CD4-positive, alpha-beta memory T cell (primary cell): ENCODE data around the gene SSBP4. TPM values are rescaled to one million over a fixed set of nuclear protein-coding genes. Genes with fewer than 3 reads are reported as not detected.
A peak's percentile ranks its signal among the peaks of the same experiment; 100 is the strongest.
"Not testable (repeated sequence)": the region's sequence is repeated elsewhere in the genome, so short reads cannot be mapped to it uniquely, and the experiment has no call there.

Experiments used
- CTCF ChIA-PET: fragments of 350-600 bp; sonication (Branson Sonifier 250); formaldehyde crosslinking; loops from one replicate; lab custom pipeline; 2021; ENCODE audit warnings: inconsistent platforms; ENCODE audit not compliant: partially characterized antibody; lab: Charles Lee
- POLR2A ChIA-PET: fragments of 350-600 bp; sonication (Branson Sonifier 250); formaldehyde crosslinking; loops from one replicate; lab custom pipeline; 2021; ENCODE audit not compliant: partially characterized antibody; lab: Charles Lee
- DNase-seq, 5 donors: peaks; one replicate each; pipeline versions ENCODE4 v3.0.0 to v3.0.0-alpha.2; 2020 to 2022; ENCODE audit warnings: mixed read lengths in 1 of 5
- H3K27ac ChIP-seq: one replicate; pipeline ENCODE4 v1.7.0; 2013; ENCODE audit warnings: low read depth, low read length
- H3K27me3 ChIP-seq: 2 replicates; pipeline ENCODE4 v1.7.0; 2013; ENCODE audit warnings: mild to moderate bottlenecking, low read length, moderate library complexity; ENCODE audit not compliant: insufficient read depth
- H3K36me3 ChIP-seq: 2 replicates; pipeline ENCODE4 v1.7.0; 2013; ENCODE audit warnings: mild to moderate bottlenecking, low read length, moderate library complexity; ENCODE audit not compliant: insufficient read depth
- H3K4me1 ChIP-seq: 2 replicates; pipeline ENCODE4 v1.7.0; 2013; ENCODE audit warnings: mild to moderate bottlenecking, low read length, moderate library complexity; ENCODE audit not compliant: insufficient read depth
- H3K4me3 ChIP-seq, 2 donors: one replicate each; pipeline ENCODE4 v1.7.0; 2013; ENCODE audit warnings: low read length in 2 of 2, mild to moderate bottlenecking in 1 of 2
- H3K9me3 ChIP-seq, 2 donors: one replicate each; pipeline ENCODE4 v1.7.0; 2013; ENCODE audit warnings: low read length in 2 of 2, control low read depth in 1 of 2; ENCODE audit not compliant: control insufficient read depth in 1 of 2
- H3K27ac Mint-ChIP-seq, 7 donors: one replicate each; pipeline ENCODE4 v1.8.0; 2020 to 2021; ENCODE audit warnings: mixed read lengths in 7 of 7, mild to moderate bottlenecking in 6 of 7, inconsistent platforms in 3 of 7, moderate library complexity in 3 of 7
- H3K27me3 Mint-ChIP-seq, 2 donors: one replicate each; pipeline ENCODE4 v1.8.0; 2020 to 2021; ENCODE audit warnings: mixed read lengths in 2 of 2
- H3K36me3 Mint-ChIP-seq, 2 donors: one replicate each; pipeline ENCODE4 v1.8.0; 2020 to 2021; ENCODE audit warnings: mixed read lengths in 2 of 2, inconsistent platforms in 1 of 2, mild to moderate bottlenecking in 1 of 2
- H3K4me1 Mint-ChIP-seq, 4 donors: one replicate each; pipeline ENCODE4 v1.8.0; 2020 to 2021; ENCODE audit warnings: mixed read lengths in 4 of 4, mild to moderate bottlenecking in 1 of 4
- H3K4me3 Mint-ChIP-seq, 8 donors: one replicate each; pipeline ENCODE4 v1.8.0; 2020 to 2021; ENCODE audit warnings: mixed read lengths in 8 of 8, mild to moderate bottlenecking in 7 of 8, moderate library complexity in 6 of 8, inconsistent platforms in 3 of 8
- H3K9me3 Mint-ChIP-seq, 8 donors: one replicate each; pipeline ENCODE4 v1.8.0; 2020 to 2021; ENCODE audit warnings: mixed read lengths in 8 of 8, mild to moderate bottlenecking in 5 of 8, inconsistent platforms in 3 of 8, moderate library complexity in 1 of 8
- intact Hi-C: fragments of 100-400 bp; cut with micrococcal nuclease; formaldehyde crosslinking; loops from one replicate; pipeline ENCODE4 v1.15.1; 2023
- polyA plus RNA-seq, 2 donors: library from polyadenylated mRNA; unstranded; fragments of 300-500 nt; fragmentation: Illumina TruSeq; gene quantifications; one replicate each; pipeline ENCODE4 v1.2.3, GENCODE V29; 2021
- total RNA-seq, 2 experiments: library from RNA; stranded (reverse); gene quantifications; one replicate each; pipeline ENCODE4 v1.2.3, GENCODE V29; 2021

Gene SSBP4
- total and polyA plus RNA-seq, 4 experiments from 2014 or later: 71.3 to 108 (median 77.4) TPM

GRCh38 chr19:18383622-18384021, 35.6 kb upstream of the SSBP4 start:
- POLR2A ChIA-PET, H3K27ac Mint-ChIP-seq, H3K9me3 Mint-ChIP-seq, DNase-seq, H3K36me3 ChIP-seq, H3K4me1 ChIP-seq, H3K9me3 ChIP-seq, H3K4me3 Mint-ChIP-seq, H3K4me3 ChIP-seq, H3K27ac ChIP-seq, H3K36me3 Mint-ChIP-seq, intact Hi-C loops: not testable (repeated sequence)
- CTCF ChIA-PET: interaction anchor here (0.6 kb wide), 1 partner anchor 134 kb away, joined by 3 read pairs; no protein-coding TSS in a partner anchor
- H3K27me3 ChIP-seq: peaks cover 21% of the 10 kb centered on the region
- peaks cover 2 to 13% (median 6%) of the 10 kb centered on the region in 4 donors for H3K4me1 Mint-ChIP-seq
- peaks cover 12 to 16% of the 10 kb centered on the region in 2 donors for H3K27me3 Mint-ChIP-seq

GRCh38 chr19:18384775-18385174, 34.4 kb upstream of the SSBP4 start:
- Histone ChIP-seq H3K4me3 (no peak overlapping the region), H3K27me3 (peaks cover 21% of the 10 kb centered on the region), H3K27ac (no peak overlapping the region), H3K4me1 (peaks cover 7% of the 10 kb centered on the region), H3K36me3 (no peaks in the 10 kb centered on the region), H3K9me3 (no peaks in the 10 kb centered on the region)
- Mint-ChIP-seq H3K27me3 (peaks cover 12 to 16% of the 10 kb centered on the region in 2 donors), H3K9me3 (peaks cover 0 to 2% (median 0%) of the 10 kb centered on the region in 8 donors), H3K4me1 (peaks cover 2 to 14% (median 6%) of the 10 kb centered on the region in 4 donors), H3K36me3 (no peaks in the 10 kb centered on the region), H3K4me3 (no peak overlapping the region), H3K27ac (no peak overlapping the region)
- ChIA-PET POLR2A (no interaction called here), CTCF (interaction anchor here (1.1 kb wide), 1 partner anchor 29 kb away, joined by 3 read pairs; no protein-coding TSS in a partner anchor)
- intact Hi-C loops: no loop called here
- DNase-seq: no peak

DNA sequence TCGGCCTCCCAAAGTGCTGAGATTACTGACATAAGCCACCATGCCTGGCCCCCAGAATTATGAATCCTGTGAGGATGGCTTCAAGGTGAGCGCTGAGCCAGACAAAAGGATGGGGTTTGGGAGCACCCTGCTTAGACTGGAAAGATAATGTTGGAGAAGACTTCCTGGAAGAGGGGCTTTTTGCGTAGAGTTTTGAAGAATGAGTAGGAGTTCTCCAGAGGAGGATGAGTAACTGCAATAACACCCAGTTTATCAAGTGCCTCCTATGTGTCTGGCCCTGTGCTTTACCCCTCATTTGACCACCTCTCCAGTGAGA, 33.9 kb upstream of the SSBP4 start:
- Histone ChIP-seq H3K9me3 (no peaks in the 10 kb centered on the region), H3K27ac (no peak overlapping the region), H3K27me3 (peaks cover 21% of the 10 kb centered on the region), H3K4me1 (peaks cover 7% of the 10 kb centered on the region), H3K36me3 (no peaks in the 10 kb centered on the region), H3K4me3 (no peak overlapping the region)
- H3K36me3 Mint-ChIP-seq: no peaks in the 10 kb centered on the region
- peaks cover 0 to 2% (median 0%) of the 10 kb centered on the region in 8 donors for H3K9me3 Mint-ChIP-seq
- intact Hi-C loops: no loop called here
- H3K4me1 Mint-ChIP-seq: peaks cover 2 to 14% (median 6%) of the 10 kb centered on the region in 4 donors
- H3K27me3 Mint-ChIP-seq: peaks cover 12 to 15% of the 10 kb centered on the region in 2 donors
- DNase-seq: no peak
- H3K27ac Mint-ChIP-seq: no peak overlapping the region
- H3K4me3 Mint-ChIP-seq: no peak overlapping the region
- ChIA-PET CTCF (interaction anchor here (0.8 to 1.3 kb wide), 2 partner anchors 25 to 161 kb away, joined by 3 read pairs; no protein-coding TSS in a partner anchor), POLR2A (interaction anchor here (1.2 to 1.3 kb wide), 2 partner anchors 25 to 106 kb away, joined by 3 read pairs; no protein-coding TSS in a partner anchor)

DNA sequence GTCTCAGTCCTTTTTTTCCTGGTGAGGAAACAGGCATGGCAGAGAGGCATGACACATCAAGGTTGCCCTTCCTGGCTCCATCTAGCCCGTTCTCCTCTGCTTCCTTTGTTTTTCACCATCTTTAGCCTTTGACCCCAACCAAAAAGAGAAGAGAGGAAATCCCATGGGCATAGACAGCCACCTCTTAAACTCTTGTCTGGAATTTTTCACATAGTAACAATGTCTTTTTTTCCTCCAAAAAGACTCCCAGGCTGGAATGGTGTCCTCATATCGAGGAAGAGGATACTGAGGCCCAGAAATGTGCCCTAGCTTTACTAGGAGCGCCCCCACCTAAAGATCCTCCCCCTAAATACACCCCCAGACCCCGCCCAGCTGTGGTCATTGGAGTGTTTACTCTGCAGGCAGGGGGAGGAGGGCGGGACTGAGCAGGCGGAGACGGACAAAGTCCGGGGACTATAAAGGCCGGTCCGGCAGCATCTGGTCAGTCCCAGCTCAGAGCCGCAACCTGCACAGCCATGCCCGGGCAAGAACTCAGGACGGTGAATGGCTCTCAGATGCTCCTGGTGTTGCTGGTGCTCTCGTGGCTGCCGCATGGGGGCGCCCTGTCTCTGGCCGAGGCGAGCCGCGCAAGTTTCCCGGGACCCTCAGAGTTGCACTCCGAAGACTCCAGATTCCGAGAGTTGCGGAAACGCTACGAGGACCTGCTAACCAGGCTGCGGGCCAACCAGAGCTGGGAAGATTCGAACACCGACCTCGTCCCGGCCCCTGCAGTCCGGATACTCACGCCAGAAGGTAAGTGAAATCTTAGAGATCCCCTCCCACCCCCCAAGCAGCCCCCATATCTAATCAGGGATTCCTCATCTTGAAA, 33.3 kb upstream of the SSBP4 start, which contains the start of gene GDF15:
Gene GDF15, plus strand, starts transcription at position 484 of the 868 bp plus-strand sequence. Its CDS starts 32 bp downstream, at position 516.
- H3K27me3 Mint-ChIP-seq: peaks cover 12 to 15% of the 10 kb centered on the region in 2 donors
- H3K4me1 Mint-ChIP-seq: peaks cover 2 to 14% (median 6%) of the 10 kb centered on the region in 4 donors
- H3K27ac ChIP-seq: no peak within 1 kb of the TSS
- H3K4me3 ChIP-seq: no peak within 1 kb of the TSS
- DNase-seq: peak in 1 of 5 donors; percentile 6
- ChIA-PET CTCF (interaction anchor here (0.8 to 1.3 kb wide), 3 partner anchors 16 to 161 kb away, joined by 3 read pairs; no protein-coding TSS in a partner anchor), POLR2A (interaction anchor here (1.2 to 1.3 kb wide), 2 partner anchors 25 to 106 kb away, joined by 3 read pairs; no protein-coding TSS in a partner anchor)
- peaks cover 21% of the 10 kb centered on the region for H3K27me3 ChIP-seq
- H3K36me3 Mint-ChIP-seq: no peaks in the 10 kb centered on the region
- intact Hi-C loops: no loop called here
- peaks cover 7% of the 10 kb centered on the region for H3K4me1 ChIP-seq
- no peak within 1 kb of the TSS for H3K27ac Mint-ChIP-seq
- peak within 1 kb of the TSS in 1 of 8 donors; percentile 43 for H3K4me3 Mint-ChIP-seq
- H3K9me3 Mint-ChIP-seq: peaks cover 0 to 2% (median 0%) of the 10 kb centered on the region in 8 donors
- H3K9me3 ChIP-seq: no peaks in the 10 kb centered on the region
- H3K36me3 ChIP-seq: no peaks in the 10 kb centered on the region

DNA sequence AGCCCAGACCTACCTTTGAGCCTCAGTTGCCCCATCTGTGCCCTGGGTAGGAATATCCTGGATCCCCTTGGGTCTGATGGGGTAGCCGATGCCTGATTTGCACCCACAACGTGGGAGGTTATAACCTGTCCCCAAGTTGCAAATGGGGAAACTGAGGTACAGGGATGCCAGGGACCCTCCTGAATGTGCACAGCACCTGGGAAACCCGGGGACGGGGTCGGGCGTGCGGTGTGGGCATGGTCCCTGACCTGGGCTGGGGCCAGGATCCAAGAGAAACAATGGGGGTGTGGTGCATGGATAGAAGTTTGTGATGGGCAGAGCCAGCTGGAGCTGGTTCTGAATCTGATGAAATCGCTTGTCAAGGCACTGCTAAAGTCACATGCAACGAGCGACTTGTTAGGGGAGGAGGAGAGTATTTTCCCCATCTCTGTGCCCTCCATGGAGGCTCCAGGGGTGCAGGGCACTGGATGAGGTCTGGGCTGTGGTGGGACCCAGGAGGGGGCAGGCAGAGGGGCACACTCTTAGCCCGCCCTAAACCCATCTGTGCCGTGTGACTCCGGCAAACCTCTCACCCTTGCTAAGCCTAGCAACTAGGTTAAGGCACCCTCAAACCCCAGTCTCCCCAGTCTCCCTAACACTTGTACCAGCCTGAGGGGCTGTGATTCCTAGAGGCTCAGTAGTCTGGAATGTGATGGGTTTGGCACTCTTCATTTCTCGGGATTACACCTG, 32.5 kb upstream of the SSBP4 start:
- H3K27ac Mint-ChIP-seq: no peak overlapping the region
- no peak overlapping the region for H3K27ac ChIP-seq
- peaks cover 21% of the 10 kb centered on the region for H3K27me3 ChIP-seq
- H3K9me3 Mint-ChIP-seq: peaks cover 0 to 2% (median 0%) of the 10 kb centered on the region in 8 donors
- POLR2A ChIA-PET: interaction anchor here (1.2 to 1.3 kb wide), 2 partner anchors 24 to 107 kb away, joined by 3 read pairs; no protein-coding TSS in a partner anchor
- CTCF ChIA-PET: interaction anchor here (0.9 to 5.4 kb wide), 6 partner anchors 10 to 26 kb away, joined by 3 to 92 read pairs (median 9); no protein-coding TSS in a partner anchor
- H3K9me3 ChIP-seq: no peaks in the 10 kb centered on the region
- H3K4me3 ChIP-seq: no peak overlapping the region
- H3K4me1 Mint-ChIP-seq: peaks cover 2 to 14% (median 6%) of the 10 kb centered on the region in 4 donors
- intact Hi-C loops: no loop called here
- H3K27me3 Mint-ChIP-seq: peaks cover 12 to 15% of the 10 kb centered on the region in 2 donors
- peak overlapping the region in 3 of 8 donors; percentile 9 to 79 (median 29) for H3K4me3 Mint-ChIP-seq
- no peak for DNase-seq
- no peaks in the 10 kb centered on the region for H3K36me3 Mint-ChIP-seq
- no peaks in the 10 kb centered on the region for H3K36me3 ChIP-seq
- H3K4me1 ChIP-seq: peaks cover 7% of the 10 kb centered on the region

GRCh38 chr19:18388100-18388959, 30.9 kb upstream of the SSBP4 start:
- H3K27ac ChIP-seq: no peak overlapping the region
- ChIA-PET POLR2A (interaction anchor here (1.1 to 1.4 kb wide), 5 partner anchors 26 to 108 kb away, joined by 3 to 11 read pairs (median 5); partner anchors contain the start of gene SSBP4), CTCF (interaction anchor here (0.7 to 5.4 kb wide), 37 partner anchors 8 to 297 kb away, joined by 3 to 92 read pairs (median 4); partner anchors contain the start of genes LSM4, RAB3A and SSBP4)
- no peaks in the 10 kb centered on the region for H3K9me3 ChIP-seq
- H3K4me3 Mint-ChIP-seq: peak overlapping the region; percentile 64 to 80 (median 76)
- H3K27ac Mint-ChIP-seq: peak overlapping the region in 1 of 7 donors; percentile 12
- intact Hi-C loops: loop anchor here (1.0 kb wide), 1 partner anchor 22 kb away; no protein-coding TSS in a partner anchor
- peaks cover 8 to 10% of the 10 kb centered on the region in 2 donors for H3K27me3 Mint-ChIP-seq
- H3K27me3 ChIP-seq: peaks cover 21% of the 10 kb centered on the region
- H3K9me3 Mint-ChIP-seq: peaks cover 0 to 2% (median 0%) of the 10 kb centered on the region in 8 donors
- no peaks in the 10 kb centered on the region for H3K36me3 Mint-ChIP-seq
- peaks cover 2 to 14% (median 6%) of the 10 kb centered on the region in 4 donors for H3K4me1 Mint-ChIP-seq
- H3K4me1 ChIP-seq: peaks cover 7% of the 10 kb centered on the region
- peak; percentile 61 to 73 (median 67) for DNase-seq
- no peaks in the 10 kb centered on the region for H3K36me3 ChIP-seq
- peak overlapping the region in 1 of 2 donors; percentile 31 for H3K4me3 ChIP-seq
